Coronary artery (tissue), 2 donors: ENCODE results near the gene SEMA4G.

Experiments
- DNase-seq: peaks from one replicate; pipeline ENCODE4 v3.0.0-alpha.2; 2017; ENCODE audit warnings: low spot score
- H3K27ac ChIP-seq, 2 donors: fragments of 200-600 bp; sonication (generic); one replicate each; pipeline ENCODE4 v1.5.1; 2016 to 2019
- H3K4me3 ChIP-seq: fragments of 200-600 bp; sonication (generic); 2 replicates; pipeline ENCODE4 v1.5.1; 2016; ENCODE audit warnings: mild to moderate bottlenecking, moderate library complexity
- CTCF ChIP-seq: fragments of 200-600 bp; sonication (generic); IDR thresholded peaks from one replicate; pipeline ENCODE4 v1.5.1; 2019; ENCODE audit warnings: antibody characterized with exemption

The SEMA4G gene

GRCh38 chr10:101012525-101013364, 43.4 kb downstream of the SEMA4G start:
- Histone ChIP-seq H3K27ac (peak overlapping the region; percentile 0 to 77), H3K4me3 (peak overlapping the region; percentile 30)
- TF ChIP-seq CTCF: peak; percentile 93
- peak; percentile 92 for DNase-seq

GRCh38 chr10:101013365-101013825, 44.1 kb downstream of the SEMA4G start:
- DNase-seq: no peak
- Histone ChIP-seq H3K4me3 (peak overlapping the region; percentile 30), H3K27ac (peak overlapping the region; percentile 0 to 77)
- TF ChIP-seq CTCF: no peak

GRCh38 chr10:101014230-101014884, 45.1 kb downstream of the SEMA4G start:
- Histone ChIP-seq H3K4me3 (no peak overlapping the region), H3K27ac (no peak overlapping the region)
- peak; percentile 94 for TF ChIP-seq CTCF
- no peak for DNase-seq

- no peak for TF ChIP-seq CTCF
- DNase-seq: no peak
- H3K4me3 ChIP-seq: no peak overlapping the region
- no peak overlapping the region for H3K27ac ChIP-seq
Observed at GRCh38 chr10:101014966-101015581, 45.8 kb downstream of the SEMA4G start.

- H3K4me3 ChIP-seq: no peak overlapping the region
- H3K27ac ChIP-seq: no peak overlapping the region
- DNase-seq: no peak
- no peak for TF ChIP-seq CTCF
Observed at GRCh38 chr10:101015582-101015973, 46.3 kb downstream of the SEMA4G start.

GRCh38 chr10:101016814-101017213, 47.5 kb downstream of the SEMA4G start:
- Histone ChIP-seq H3K27ac (no peak overlapping the region), H3K4me3 (no peak overlapping the region)
- no peak for TF ChIP-seq CTCF
- DNase-seq: no peak
